ENCODE data around the gene LIME1. TPM values are rescaled to one million over a fixed set of nuclear protein-coding genes. Genes with fewer than 3 reads are reported as not detected.

Gene LIME1
- total and polyA plus RNA-seq, 10 of the 15 experiments (the other 5 are each of a cell fraction or from before 2014, with no cell fraction given), result 0.35 to 154 (median 49.9) TPM

DNA sequence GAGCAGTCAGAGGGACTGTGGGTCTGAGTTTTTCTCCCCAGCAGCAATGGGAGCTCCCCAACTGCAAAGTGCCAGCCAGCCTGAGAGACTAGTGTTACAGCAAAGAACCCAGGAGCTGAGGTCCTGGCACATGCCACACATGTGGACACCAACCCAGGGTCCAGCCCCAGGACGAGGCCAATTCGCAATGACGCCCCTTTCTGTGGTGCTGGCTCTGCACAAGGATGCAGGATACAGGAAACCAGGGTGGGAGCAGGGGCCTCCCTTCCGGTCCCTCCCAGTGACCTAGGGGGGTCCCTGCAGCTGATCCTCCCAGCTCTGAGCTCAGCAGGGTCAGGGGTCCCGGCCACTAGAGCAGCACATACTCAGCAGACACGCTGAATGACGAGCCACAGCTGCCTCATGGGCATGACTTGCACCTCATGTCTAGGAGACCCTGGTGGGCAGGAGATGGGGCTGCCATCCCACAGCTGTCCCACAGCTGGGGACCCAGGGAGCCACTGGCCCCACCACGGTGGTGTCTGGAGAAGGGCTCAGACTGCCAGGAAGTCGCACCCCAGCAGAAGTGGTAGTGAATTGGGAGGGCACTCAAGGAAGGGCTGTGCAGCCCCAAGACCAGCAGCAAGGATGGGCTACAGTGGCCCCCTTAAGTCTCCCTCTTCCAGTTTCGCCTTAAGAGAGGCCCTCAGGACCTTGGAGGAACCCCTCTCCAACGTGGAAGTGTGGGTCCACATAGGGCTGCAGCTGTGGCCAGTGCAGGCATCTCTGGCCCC lies 32.3 kb upstream of the LIME1 start:
- no TSS peak for BruUV-seq (replicated peaks)
- Histone ChIP-seq H3K36me3 (ENCODE audit: control insufficient read depth in 2 of 2, insufficient read depth in 2 of 2, low read length in 1 of 2) (peaks cover 5 to 7% of the 10 kb centered on the region in 2 experiments; a peak in 3 of 4 replicates), H4K20me1 (ENCODE audit: control insufficient read depth, insufficient read depth) (no peaks in the 10 kb centered on the region), H3K9ac (ENCODE audit: control insufficient read depth, insufficient read depth, low read length) (no peak overlapping the region), H3K27ac (ENCODE audit: control insufficient read depth, insufficient read depth) (no peak overlapping the region), H3K9me3 (replicated peaks; ENCODE audit: control insufficient read depth, insufficient read depth, low read length) (no peaks in the 10 kb centered on the region), H3K4me2 (ENCODE audit: control insufficient read depth, insufficient read depth) (no peak overlapping the region), H3K27me3 (replicated peaks in 1 of 2; ENCODE audit: control insufficient read depth in 2 of 2, insufficient read depth in 2 of 2, low read length in 1 of 2) (no peaks in the 10 kb centered on the region), H2AFZ (ENCODE audit: control insufficient read depth, low read depth, low read length) (no peak overlapping the region), H3K79me2 (ENCODE audit: control insufficient read depth, insufficient read depth, low read length) (peaks cover 32% of the 10 kb centered on the region), H3K4me3 (no peak overlapping the region), H3K4me1 (ENCODE audit: control insufficient read depth, insufficient read depth, low read length) (peaks cover 19% of the 10 kb centered on the region)
- ChIA-PET SMC1A (ENCODE audit: uncharacterized antibody, unreplicated experiment) (no interaction called here), CTCF (interaction anchor here (0.6 kb wide), 1 partner anchor 367 kb away, joined by 3 read pairs; no protein-coding TSS in a partner anchor), RAD21 (ENCODE audit: unreplicated experiment) (interaction anchor here (0.7 to 1.1 kb wide), 2 partner anchors 166 to 240 kb away, joined by 3 read pairs; no protein-coding TSS in a partner anchor), POLR2A (no interaction called here)
- DNase-seq (ENCODE audit: low read depth, low spot score) (no peak), FAIRE-seq (no peak), ATAC-seq (no peak)
- in situ Hi-C loops (cut with MboI), result no loop called here
- WGBS (ENCODE audit: insufficient coverage, insufficient replicate concordance, low lambda C conversion rate, missing lambda C conversion rate), result 74% methylated on average over 11 of the region's 11 CpGs
- TF ChIP-seq CHD2 (IDR thresholded peaks at IDR 0.05; ENCODE audit: borderline replicate concordance, low read depth, low read length) (no peak), SP1 (IDR thresholded peaks at IDR 0.05; ENCODE audit: low read depth, low read length) (no peak), ZBED1 (IDR thresholded peaks at IDR 0.05; ENCODE audit: borderline replicate concordance) (no peak), GABPA (IDR thresholded peaks at IDR 0.05; ENCODE audit: low read depth) (no peak), RFX5 (IDR thresholded peaks at IDR 0.05; ENCODE audit: low read depth, low read length) (no peak), BCL11A (IDR thresholded peaks at IDR 0.05; ENCODE audit: low read depth, low read length) (no peak), TAF1 (IDR thresholded peaks at IDR 0.05; ENCODE audit: borderline replicate concordance, low read depth, low read length) (no peak), ZNF207 (IDR thresholded peaks at IDR 0.05; ENCODE audit: borderline replicate concordance) (no peak), SIN3A (IDR thresholded peaks at IDR 0.05; ENCODE audit: low read depth, low read length) (no peak), ZBTB33 (IDR thresholded peaks at IDR 0.05) (no peak)
- intact Hi-C loops (cut with micrococcal nuclease; ENCODE audit: unreplicated experiment), result no loop called here

Measured in GM12878 (cell line).